SK-N-SH (cell line): Measurements from ENCODE around the gene KRTAP27-1.

ENCODE experiments used
- EP300 ChIP-seq, 2 experiments: IDR thresholded peaks; 2 replicates each; pipeline versions ENCODE4 v1.4.0 to v1.6.1; 2012; ENCODE audit warnings: borderline replicate concordance in 1 of 2, low read depth in 1 of 2, low read length in 1 of 2
- GABPA ChIP-seq: IDR thresholded peaks from 2 replicates; pipeline ENCODE4 v1.4.0; 2012; ENCODE audit warnings: low read depth, mild to moderate bottlenecking
- RCOR1 ChIP-seq: fragments of 150-350 bp; IDR thresholded peaks from 2 replicates; pipeline ENCODE4 v1.6.1; 2017; ENCODE audit warnings: antibody characterized with exemption, low read length
- TF ChIP-seq, protein P1 (sequence below): fragments of 150-350 bp; IDR thresholded peaks from 2 replicates; pipeline ENCODE4 v1.6.1; 2017; ENCODE audit warnings: antibody characterized with exemption, low read length, low read depth, borderline replicate concordance
- TF ChIP-seq, protein P2 (sequence below): fragments of 200-600 bp; sonication (generic); IDR thresholded peaks from 2 replicates; pipeline ENCODE4 v1.6.1; 2017; ENCODE audit warnings: antibody characterized with exemption, mild to moderate bottlenecking, moderate library complexity

DNA sequence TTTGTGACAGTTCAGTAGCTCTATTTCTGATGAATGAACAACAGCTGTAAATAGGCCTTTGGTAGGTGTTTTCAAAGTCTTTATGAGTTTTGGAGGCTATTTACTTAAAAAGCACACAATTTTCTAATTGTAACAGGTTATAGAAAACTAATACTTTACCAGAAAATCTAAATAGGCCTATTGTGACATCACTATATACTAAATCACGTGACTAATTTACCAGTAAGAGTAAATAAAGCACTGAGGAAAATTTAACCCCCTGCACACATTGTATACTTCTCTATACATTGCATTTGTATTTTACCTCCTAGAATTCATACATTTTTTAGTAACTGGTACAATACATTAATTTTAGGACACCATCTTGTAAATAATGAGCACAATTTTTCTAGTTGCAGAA lies 32.4 kb downstream of the KRTAP27-1 start:
- no peak for TF ChIP-seq EP300 (IDR thresholded peaks at IDR 0.05; ENCODE audit: borderline replicate concordance in 1 of 2, low read depth in 1 of 2, low read length in 1 of 2)
- TF ChIP-seq RCOR1: no peak
- TF ChIP-seq, protein P1, sequence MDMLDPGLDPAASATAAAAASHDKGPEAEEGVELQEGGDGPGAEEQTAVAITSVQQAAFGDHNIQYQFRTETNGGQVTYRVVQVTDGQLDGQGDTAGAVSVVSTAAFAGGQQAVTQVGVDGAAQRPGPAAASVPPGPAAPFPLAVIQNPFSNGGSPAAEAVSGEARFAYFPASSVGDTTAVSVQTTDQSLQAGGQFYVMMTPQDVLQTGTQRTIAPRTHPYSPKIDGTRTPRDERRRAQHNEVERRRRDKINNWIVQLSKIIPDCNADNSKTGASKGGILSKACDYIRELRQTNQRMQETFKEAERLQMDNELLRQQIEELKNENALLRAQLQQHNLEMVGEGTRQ: no peak
- TF ChIP-seq, protein P2, sequence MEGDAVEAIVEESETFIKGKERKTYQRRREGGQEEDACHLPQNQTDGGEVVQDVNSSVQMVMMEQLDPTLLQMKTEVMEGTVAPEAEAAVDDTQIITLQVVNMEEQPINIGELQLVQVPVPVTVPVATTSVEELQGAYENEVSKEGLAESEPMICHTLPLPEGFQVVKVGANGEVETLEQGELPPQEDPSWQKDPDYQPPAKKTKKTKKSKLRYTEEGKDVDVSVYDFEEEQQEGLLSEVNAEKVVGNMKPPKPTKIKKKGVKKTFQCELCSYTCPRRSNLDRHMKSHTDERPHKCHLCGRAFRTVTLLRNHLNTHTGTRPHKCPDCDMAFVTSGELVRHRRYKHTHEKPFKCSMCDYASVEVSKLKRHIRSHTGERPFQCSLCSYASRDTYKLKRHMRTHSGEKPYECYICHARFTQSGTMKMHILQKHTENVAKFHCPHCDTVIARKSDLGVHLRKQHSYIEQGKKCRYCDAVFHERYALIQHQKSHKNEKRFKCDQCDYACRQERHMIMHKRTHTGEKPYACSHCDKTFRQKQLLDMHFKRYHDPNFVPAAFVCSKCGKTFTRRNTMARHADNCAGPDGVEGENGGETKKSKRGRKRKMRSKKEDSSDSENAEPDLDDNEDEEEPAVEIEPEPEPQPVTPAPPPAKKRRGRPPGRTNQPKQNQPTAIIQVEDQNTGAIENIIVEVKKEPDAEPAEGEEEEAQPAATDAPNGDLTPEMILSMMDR: no peak
- no peak for TF ChIP-seq GABPA
